Chondrocyte (in vitro differentiated cells): ENCODE results near the gene HAPLN2. TPM values are rescaled to one million over a fixed set of nuclear protein-coding genes. Genes with fewer than 3 reads are reported as not detected.

ENCODE experiments used
- DNase-seq: peaks from one replicate; pipeline ENCODE4 v3.0.0; 2021; ENCODE audit warnings: mixed read lengths, low spot score
- H3K27ac Mint-ChIP-seq: one replicate; pipeline ENCODE4 v1.8.0; 2021; ENCODE audit warnings: mild to moderate bottlenecking, moderate library complexity, mixed read lengths; ENCODE audit not compliant: unreplicated experiment
- H3K27me3 Mint-ChIP-seq: 2 replicates; pipeline ENCODE4 v1.8.0; 2021; ENCODE audit warnings: low read depth, mixed read lengths
- H3K36me3 Mint-ChIP-seq: 2 replicates; pipeline ENCODE4 v1.8.0; 2021; ENCODE audit warnings: low read depth, mixed read lengths
- H3K4me1 Mint-ChIP-seq: 2 replicates; pipeline ENCODE4 v1.8.0; 2021; ENCODE audit warnings: low read depth, mild to moderate bottlenecking, mixed read lengths
- H3K4me3 Mint-ChIP-seq: one replicate; pipeline ENCODE4 v1.8.0; 2021; ENCODE audit warnings: mild to moderate bottlenecking, moderate library complexity, mixed read lengths; ENCODE audit not compliant: unreplicated experiment
- H3K9me3 Mint-ChIP-seq: 2 replicates; pipeline ENCODE4 v1.8.0; 2021; ENCODE audit warnings: low read depth, mixed read lengths
- total RNA-seq: library from RNA; stranded (reverse); gene quantifications from 3 replicates; pipeline ENCODE4 v1.2.1, GENCODE V29; 2021
- TF ChIP-seq, protein P1 (sequence below): fragments of 200-600 bp; sonication (generic); IDR thresholded peaks from 2 replicates; pipeline ENCODE4 v1.5.0; 2021; ENCODE audit warnings: antibody characterized with exemption, mild to moderate bottlenecking, moderate library complexity

HAPLN2 gene
- total RNA-seq, 1 donor from 2014 or later = not detected

- Mint-ChIP-seq H3K9me3 (no peaks in the 10 kb centered on the region), H3K27ac (no peak overlapping the region), H3K4me1 (peaks cover 28% of the 10 kb centered on the region), H3K4me3 (no peak overlapping the region), H3K36me3 (no peaks in the 10 kb centered on the region), H3K27me3 (peaks cover 53% of the 10 kb centered on the region)
- TF ChIP-seq, protein P1, sequence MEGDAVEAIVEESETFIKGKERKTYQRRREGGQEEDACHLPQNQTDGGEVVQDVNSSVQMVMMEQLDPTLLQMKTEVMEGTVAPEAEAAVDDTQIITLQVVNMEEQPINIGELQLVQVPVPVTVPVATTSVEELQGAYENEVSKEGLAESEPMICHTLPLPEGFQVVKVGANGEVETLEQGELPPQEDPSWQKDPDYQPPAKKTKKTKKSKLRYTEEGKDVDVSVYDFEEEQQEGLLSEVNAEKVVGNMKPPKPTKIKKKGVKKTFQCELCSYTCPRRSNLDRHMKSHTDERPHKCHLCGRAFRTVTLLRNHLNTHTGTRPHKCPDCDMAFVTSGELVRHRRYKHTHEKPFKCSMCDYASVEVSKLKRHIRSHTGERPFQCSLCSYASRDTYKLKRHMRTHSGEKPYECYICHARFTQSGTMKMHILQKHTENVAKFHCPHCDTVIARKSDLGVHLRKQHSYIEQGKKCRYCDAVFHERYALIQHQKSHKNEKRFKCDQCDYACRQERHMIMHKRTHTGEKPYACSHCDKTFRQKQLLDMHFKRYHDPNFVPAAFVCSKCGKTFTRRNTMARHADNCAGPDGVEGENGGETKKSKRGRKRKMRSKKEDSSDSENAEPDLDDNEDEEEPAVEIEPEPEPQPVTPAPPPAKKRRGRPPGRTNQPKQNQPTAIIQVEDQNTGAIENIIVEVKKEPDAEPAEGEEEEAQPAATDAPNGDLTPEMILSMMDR = no peak
- no peak for DNase-seq
Measured at GRCh38 chr1:156655904-156656516, 36.8 kb downstream of the HAPLN2 start.

DNA sequence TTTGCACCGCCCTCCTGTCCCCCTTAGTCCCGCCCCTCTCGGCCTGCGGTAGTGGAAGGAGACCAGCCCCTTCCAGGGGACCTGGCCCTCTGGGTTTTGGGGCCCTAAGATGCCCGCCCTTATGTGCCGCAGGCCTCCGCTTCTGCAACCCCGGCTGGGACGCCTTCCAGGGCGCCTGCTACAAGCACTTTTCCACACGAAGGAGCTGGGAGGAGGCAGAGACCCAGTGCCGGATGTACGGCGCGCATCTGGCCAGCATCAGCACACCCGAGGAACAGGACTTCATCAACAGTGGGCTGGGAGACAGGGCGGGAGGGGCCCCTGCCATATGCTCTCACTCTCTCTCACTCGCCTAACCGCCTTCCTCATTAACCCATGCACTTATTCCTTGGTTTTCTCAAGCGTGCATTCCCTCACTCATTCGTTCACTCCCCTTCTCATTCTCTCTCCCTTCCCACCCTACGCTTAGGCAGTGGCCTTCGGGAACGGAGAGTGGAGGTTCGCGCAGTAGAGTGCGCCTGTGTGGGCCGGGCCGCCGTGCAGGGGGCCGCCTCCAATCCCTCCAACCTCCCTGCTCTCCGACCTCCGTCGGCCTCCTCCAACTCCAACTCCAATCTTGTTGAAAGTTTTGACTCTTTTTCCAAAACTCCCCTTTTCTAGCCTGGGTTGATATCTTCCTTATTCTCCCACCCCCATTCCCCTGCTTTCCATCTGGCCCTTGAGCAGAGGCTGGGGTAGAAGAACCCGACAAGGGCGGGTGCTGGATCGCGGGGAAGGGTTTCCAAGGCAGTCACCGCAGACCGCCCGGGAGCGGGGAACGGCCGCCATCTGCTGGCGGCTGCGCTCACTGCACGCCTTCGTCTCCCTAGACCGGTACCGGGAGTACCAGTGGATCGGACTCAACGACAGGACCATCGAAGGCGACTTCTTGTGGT is 37.9 kb downstream of the HAPLN2 start:
- Mint-ChIP-seq H3K27ac (no peak overlapping the region), H3K4me1 (peaks cover 38% of the 10 kb centered on the region), H3K9me3 (no peaks in the 10 kb centered on the region), H3K36me3 (no peaks in the 10 kb centered on the region), H3K27me3 (peaks cover 48% of the 10 kb centered on the region), H3K4me3 (peak overlapping the region; percentile 67)
- no peak for DNase-seq
- TF ChIP-seq, protein P1 = peak; percentile 98

DNA sequence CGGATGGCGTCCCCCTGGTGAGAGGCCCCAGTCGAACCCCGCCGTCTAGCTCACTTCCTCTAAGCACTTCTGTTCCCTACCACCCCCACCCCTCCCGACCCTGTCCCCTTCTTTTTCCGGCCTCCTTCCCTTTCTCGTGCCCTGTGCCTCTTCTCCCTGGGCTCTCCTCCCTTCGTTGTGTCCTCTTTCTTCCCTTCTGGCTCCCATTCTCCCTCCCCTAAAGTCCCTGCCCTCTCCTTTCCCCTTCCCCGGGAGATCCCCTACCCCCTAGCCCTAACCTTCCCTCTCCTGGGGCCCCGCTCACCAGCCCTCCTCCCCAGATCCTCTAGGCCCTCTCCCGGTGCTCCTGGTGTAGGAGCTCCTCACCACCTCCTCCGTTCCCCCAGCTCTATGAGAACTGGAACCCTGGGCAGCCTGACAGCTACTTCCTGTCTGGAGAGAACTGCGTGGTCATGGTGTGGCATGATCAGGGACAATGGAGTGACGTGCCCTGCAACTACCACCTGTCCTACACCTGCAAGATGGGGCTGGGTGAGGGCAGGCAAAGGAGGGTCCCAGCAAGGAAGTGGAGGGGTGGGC is 38.6 kb downstream of the HAPLN2 start:
- Mint-ChIP-seq H3K9me3 (no peaks in the 10 kb centered on the region), H3K4me3 (peak overlapping the region; percentile 67), H3K36me3 (no peaks in the 10 kb centered on the region), H3K27me3 (peaks cover 46% of the 10 kb centered on the region), H3K4me1 (peaks cover 46% of the 10 kb centered on the region), H3K27ac (no peak overlapping the region)
- TF ChIP-seq, protein P1 = peak; percentile 41
- DNase-seq = no peak

GRCh38 chr1:156658496-156658895 is 39.3 kb downstream of the HAPLN2 start:
- Mint-ChIP-seq H3K27ac (no peak overlapping the region), H3K27me3 (peaks cover 40% of the 10 kb centered on the region), H3K36me3 (no peaks in the 10 kb centered on the region), H3K4me1 (peaks cover 52% of the 10 kb centered on the region), H3K4me3 (no peak overlapping the region), H3K9me3 (no peaks in the 10 kb centered on the region)
- TF ChIP-seq, protein P1 = no peak
- DNase-seq = no peak

DNA sequence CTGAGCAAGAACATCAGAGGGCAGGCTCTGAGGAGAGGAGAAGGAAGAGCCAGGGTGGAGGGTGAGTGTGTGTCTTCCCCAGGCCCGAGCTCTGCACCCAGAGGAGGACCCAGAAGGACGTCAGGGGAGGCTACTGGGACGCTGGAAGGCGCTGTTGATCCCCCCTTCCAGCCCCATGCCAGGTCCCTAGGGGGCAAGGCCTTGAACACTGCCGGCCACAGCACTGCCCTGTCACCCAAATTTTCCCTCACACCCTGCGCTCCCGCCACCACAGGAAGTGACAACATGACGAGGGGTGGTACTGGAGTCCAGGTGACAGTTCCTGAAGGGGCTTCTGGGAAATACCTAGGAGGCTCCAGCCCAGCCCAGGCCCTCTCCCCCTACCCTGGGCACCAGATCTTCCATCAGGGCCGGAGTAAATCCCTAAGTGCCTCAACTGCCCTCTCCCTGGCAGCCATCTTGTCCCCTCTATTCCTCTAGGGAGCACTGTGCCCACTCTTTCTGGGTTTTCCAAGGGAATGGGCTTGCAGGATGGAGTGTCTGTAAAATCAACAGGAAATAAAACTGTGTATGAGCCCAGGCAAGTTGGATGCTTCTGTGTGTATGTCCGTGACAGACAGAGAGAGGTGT is 39.8 kb downstream of the HAPLN2 start:
- Mint-ChIP-seq H3K27ac (no peak overlapping the region), H3K9me3 (no peaks in the 10 kb centered on the region), H3K36me3 (no peaks in the 10 kb centered on the region), H3K4me1 (peaks cover 58% of the 10 kb centered on the region), H3K4me3 (no peak overlapping the region), H3K27me3 (peaks cover 34% of the 10 kb centered on the region)
- DNase-seq = no peak
- TF ChIP-seq, protein P1 = no peak
